ENCODE results near the gene FARP1.

DNA sequence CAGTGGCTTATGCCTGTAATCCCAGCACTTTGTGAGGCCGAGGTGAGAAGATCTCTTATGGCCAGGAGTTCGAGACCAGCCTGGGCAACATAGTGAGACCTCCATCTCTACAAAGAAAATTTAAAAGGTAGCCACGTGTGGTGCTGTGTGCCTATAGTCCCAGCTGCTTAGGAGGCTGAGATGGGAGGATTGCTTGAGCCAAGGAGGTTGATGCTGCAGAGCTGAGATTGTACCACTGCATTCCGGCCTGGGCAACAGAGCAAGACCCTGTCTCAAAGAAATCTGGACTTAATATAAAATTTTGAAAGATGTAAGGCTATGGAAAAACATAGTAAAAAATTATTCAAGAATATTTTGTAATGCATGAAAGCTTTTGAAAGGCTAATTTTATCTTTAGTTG is 99.5 kb downstream of the FARP1 start:
- TF ChIP-seq CTCF (IDR thresholded peaks at IDR 0.05) (no peak), POLR2AphosphoS5 (IDR thresholded peaks at IDR 0.05) (no peak), POLR2A (IDR thresholded peaks at IDR 0.05) (no peak)
